ENCODE data around the gene CCDC148.

DNA sequence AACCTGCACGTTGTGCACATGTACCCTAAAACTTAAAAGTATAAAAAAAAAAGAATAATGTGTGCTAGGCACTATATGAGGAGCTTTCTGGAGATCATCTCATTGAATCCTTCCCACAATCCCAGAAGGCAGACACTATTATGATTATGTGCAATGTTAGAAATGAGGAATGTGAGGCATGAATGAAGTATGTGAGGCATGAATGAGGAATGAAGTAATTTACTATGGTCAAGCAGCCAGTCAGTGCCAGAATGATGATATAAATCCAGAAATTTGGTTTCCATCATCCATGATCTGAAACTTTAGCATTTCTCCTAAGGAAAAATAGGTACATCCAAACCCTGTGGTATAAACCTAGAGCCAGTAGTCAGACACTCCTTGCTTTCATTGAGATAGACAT lies 42.0 kb downstream of the CCDC148 start:
- no peak for TF ChIP-seq POLR2AphosphoS5 (IDR thresholded peaks at IDR 0.05; ENCODE audit: insufficient read depth, low read depth, low read length)
- TF ChIP-seq, protein P1, sequence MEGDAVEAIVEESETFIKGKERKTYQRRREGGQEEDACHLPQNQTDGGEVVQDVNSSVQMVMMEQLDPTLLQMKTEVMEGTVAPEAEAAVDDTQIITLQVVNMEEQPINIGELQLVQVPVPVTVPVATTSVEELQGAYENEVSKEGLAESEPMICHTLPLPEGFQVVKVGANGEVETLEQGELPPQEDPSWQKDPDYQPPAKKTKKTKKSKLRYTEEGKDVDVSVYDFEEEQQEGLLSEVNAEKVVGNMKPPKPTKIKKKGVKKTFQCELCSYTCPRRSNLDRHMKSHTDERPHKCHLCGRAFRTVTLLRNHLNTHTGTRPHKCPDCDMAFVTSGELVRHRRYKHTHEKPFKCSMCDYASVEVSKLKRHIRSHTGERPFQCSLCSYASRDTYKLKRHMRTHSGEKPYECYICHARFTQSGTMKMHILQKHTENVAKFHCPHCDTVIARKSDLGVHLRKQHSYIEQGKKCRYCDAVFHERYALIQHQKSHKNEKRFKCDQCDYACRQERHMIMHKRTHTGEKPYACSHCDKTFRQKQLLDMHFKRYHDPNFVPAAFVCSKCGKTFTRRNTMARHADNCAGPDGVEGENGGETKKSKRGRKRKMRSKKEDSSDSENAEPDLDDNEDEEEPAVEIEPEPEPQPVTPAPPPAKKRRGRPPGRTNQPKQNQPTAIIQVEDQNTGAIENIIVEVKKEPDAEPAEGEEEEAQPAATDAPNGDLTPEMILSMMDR (IDR thresholded peaks at IDR 0.05; ENCODE audit: extremely low read depth in 1 of 2, insufficient read depth in 1 of 2, low read depth in 1 of 2, low read length in 2 of 2), result no peak

Measured in endothelial cell of umbilical vein (primary cell).